Measurements from ENCODE around the gene GPC6.

GRCh38 chr13:93398167-93399035, 171.8 kb downstream of the GPC6 start:
- TF ChIP-seq, protein P1, sequence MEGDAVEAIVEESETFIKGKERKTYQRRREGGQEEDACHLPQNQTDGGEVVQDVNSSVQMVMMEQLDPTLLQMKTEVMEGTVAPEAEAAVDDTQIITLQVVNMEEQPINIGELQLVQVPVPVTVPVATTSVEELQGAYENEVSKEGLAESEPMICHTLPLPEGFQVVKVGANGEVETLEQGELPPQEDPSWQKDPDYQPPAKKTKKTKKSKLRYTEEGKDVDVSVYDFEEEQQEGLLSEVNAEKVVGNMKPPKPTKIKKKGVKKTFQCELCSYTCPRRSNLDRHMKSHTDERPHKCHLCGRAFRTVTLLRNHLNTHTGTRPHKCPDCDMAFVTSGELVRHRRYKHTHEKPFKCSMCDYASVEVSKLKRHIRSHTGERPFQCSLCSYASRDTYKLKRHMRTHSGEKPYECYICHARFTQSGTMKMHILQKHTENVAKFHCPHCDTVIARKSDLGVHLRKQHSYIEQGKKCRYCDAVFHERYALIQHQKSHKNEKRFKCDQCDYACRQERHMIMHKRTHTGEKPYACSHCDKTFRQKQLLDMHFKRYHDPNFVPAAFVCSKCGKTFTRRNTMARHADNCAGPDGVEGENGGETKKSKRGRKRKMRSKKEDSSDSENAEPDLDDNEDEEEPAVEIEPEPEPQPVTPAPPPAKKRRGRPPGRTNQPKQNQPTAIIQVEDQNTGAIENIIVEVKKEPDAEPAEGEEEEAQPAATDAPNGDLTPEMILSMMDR (IDR thresholded peaks at IDR 0.05; ENCODE audit: low read length): no peak
- TF ChIP-seq EZH2 (optimal IDR thresholded peaks at IDR 0.05; ENCODE audit: low read depth, low read length) (no peak), EZH2phosphoT487 (IDR thresholded peaks at IDR 0.05; ENCODE audit: low read length) (no peak)
